Activated T-cell treated with anti-CD3 and anti-CD28 coated beads, Interleukin-2, amount 50 U/mL, for 48 hours (primary cell): ENCODE data around the gene SCMH1.

Experiments used
- DNase-seq, 2 experiments: peaks; one replicate each; pipeline ENCODE4 v3.0.0-alpha.2; 2020

SCMH1 gene

DNA sequence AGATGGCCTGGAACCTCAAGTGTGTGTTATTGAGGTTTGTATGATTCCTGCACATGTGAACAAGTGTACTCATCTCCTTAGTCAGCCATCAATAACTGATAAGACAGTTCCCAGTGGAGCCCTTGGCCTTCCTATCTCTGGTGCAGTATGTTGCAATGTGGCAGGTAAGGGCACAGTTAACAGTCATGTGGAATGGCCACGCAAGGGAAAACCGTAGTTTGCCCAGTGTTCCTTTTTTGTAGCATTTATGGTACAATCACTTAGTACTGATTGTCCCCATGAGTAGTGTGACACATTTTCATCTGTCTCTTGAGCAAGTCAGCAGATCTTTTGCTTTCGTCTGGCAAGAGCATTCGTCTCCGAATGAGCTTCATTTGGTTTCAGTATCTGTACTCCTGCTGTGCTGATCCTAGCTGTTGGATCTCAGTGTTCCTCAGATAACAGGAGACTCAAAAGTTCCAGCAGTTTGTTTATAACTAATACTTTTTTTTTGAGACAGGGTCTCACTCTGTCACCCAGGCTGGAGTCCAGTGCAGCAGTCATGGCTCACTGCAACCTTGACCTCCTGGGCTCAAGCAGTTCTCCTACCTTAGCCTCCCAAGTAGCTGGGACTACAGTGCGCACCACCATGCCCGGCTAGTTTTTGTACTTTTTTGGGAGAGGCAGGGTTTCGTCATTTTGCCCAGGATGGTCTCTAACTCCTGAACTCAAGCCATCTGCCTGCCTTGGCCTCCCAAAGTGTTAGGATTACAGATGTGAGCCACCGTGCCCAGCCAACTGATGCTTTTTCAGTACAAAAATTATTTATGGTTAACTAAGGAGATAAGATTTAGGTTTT is 254.4 kb downstream of the SCMH1 start:
- no peak for DNase-seq

- no peak for DNase-seq
These were observed 255.2 kb downstream of the SCMH1 start for GRCh38 chr1:40986956-40987355.

DNA sequence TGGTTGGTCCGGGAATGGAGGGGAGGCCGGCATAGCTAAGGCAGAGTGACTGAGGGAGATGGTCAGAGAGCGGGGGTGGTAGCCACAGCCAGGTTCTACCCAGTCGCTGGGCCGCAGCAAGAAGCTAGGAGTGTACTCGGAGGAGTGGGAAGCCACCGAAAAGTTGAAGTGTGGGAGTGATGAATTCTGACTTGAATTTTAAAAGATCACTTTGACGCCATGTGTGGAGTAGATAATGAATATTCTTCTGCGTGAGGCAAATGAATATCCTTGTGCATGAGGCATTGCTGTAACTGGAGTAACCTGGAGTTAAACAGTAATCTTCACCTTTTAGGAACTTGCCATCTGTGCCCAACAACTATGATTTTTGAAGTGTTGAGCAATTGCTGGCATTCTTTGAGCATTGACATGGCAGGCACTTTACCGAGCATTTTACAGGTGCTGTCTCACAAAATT is 255.8 kb downstream of the SCMH1 start:
- DNase-seq, result no peak

- no peak for DNase-seq
These were observed 256.2 kb downstream of the SCMH1 start for GRCh38 chr1:40985875-40986274.

- DNase-seq, result no peak
These were observed 256.9 kb downstream of the SCMH1 start for GRCh38 chr1:40985161-40985560.

GRCh38 chr1:40984531-40984930 is 257.6 kb downstream of the SCMH1 start:
- DNase-seq, result no peak

GRCh38 chr1:40984066-40984465 is 258.0 kb downstream of the SCMH1 start:
- DNase-seq, result no peak

DNA sequence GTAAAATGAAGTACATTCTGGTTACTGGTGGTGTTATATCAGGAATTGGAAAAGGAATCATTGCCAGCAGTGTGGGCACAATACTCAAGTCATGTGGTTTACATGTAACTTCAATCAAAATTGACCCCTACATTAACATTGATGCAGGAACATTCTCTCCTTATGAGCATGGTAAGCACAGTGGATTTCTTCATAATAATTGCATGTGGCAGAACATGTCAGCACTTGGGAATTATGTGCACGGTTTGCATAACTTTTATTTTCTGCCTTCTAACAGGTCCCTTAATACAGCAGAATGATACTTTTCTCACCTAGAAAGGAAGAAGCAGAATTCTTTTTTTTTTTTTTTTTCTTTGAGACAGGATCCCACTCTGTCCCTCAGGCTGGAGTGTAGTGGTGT is 258.8 kb downstream of the SCMH1 start:
- DNase-seq, result no peak

- DNase-seq, result no peak
These were observed 259.4 kb downstream of the SCMH1 start for GRCh38 chr1:40982721-40983120.

DNA sequence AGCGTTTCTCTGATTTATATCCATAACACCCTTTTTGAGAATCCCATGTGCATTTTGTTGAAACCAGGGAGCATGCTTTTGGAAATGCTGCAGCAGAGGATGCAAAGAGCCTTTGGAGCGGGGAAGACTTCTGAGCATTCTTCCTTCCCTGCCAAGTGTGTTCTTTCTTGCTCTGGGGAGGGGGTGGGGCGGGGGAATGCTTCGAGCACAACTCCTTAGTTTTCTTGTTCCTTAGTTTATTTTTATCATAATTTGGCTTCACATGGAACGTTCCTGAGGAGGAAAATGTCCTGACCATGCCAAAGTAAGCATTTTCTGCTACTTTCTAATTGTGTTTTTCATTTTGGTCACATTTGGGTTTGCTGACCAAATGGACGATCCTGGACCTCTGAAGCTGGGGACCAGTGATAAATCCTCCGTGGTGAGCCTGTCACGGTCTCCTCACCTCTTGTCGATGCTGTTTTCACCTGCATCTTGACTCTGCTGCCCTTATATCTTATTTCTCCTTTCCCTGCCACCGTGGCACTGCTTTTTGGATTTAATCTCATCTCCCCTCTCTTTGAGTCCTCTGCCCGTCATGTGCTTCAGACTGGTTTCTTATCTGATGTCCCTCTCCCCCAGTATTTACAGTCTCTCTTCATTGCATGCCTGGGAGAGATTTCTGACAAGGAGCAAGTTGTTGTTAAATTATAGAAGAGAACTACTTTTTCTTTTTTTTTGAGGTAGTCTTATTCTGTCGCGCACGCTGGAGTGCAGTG is 260.2 kb downstream of the SCMH1 start:
- no peak for DNase-seq

- peak; percentile 68 to 74 for DNase-seq
These were observed 261.5 kb downstream of the SCMH1 start for GRCh38 chr1:40980453-40981121.

DNA sequence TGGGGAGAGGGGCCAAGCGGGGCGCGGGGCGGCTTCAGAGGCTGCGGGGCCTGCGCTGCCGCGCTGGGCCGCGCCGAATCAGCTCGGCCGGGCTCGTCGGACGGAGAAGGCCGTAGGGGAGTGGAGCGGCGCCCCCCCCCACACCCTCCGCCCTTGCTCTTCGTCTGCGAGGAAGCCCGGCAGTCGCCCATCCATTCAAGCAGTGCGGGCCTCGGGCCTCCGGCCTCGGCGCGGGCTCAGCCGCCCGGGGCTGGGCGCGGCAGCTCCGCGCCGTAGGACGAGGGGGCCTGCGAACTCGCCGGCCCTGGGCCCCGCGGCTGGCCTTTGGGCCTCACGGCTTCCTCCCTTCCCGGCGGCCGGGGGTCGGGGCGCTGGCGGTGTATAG is 262.0 kb downstream of the SCMH1 start:
- no peak for DNase-seq

- DNase-seq, result peak; percentile 97 to 98
These were observed 262.7 kb downstream of the SCMH1 start, which contains the start of gene CTPS1 for GRCh38 chr1:40979241-40980067. Gene CTPS1, plus strand, starts transcription at chr1:40979696. Its CDS starts 3,595 bp downstream, at chr1:40983291.

DNA sequence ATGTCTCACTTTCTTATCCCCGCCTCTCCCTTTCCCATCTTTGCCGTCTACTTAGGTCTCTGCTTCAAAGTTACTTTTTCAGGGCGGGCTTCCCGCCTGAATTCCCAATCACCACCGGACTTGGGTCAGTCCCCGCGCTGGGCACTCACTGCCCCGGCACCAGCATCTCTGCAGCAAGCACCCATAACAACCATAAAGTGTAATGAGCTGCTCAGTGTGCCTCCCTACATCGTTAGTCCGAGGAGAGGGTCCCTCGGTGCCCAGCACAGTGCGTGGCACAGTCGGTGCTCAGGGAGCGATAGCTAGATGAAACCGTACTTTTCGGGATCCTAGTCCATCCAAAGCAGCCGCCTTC is 263.2 kb downstream of the SCMH1 start:
- DNase-seq, result peak in 1 of 2 experiments; percentile 25

- DNase-seq, result no peak
These were observed 264.4 kb downstream of the SCMH1 start for GRCh38 chr1:40977716-40978115.
